ENCODE results near the gene C5orf63.
"Not testable (repeated sequence)": the region's sequence is repeated elsewhere in the genome, so short reads cannot be mapped to it uniquely, and the experiment has no call there.

C5orf63 gene

GRCh38 chr5:127076315-127077129, 3.2 kb upstream of the C5orf63 start:
- no peak for DNase-seq (ENCODE audit: low read depth in 2 of 2)

DNA sequence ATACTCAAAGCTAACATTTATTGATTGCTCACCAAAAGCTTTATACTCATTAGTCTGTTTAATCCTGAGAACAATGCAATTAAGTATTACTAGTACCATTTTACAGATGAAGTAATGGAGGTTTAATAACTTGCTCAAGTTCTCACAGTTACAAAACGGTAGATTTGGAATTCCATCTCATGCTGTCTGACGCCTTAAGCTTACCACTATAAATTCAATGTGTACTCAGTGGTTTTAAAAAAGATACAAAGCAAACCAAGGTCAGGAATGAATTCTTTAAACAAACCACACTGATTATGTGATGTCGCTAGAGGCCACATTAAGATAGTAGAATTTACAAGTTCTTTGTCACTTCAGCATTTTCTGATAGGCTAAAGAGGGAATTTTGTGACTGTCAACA, 1.2 kb upstream of the C5orf63 start:
- DNase-seq (ENCODE audit: low read depth in 2 of 2): no peak

DNA sequence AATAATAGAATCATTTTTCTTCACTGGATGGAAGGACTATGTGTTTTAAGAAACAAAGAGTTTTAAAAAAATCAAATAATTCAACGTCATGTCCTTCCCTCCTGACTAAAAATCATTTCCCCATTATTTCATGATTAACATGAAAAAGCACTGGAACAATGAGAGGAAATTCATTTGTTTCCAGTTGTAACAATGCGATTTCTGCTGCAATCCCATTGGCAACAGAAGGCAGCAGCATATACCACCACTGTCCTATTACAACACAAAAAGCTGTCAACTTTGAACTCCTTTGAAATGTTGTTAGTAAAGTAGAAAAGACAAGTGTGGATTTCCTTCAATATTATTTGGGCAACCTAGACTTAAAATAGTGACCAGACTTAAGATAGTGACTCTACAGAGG, 3.1 kb downstream of the C5orf63 start:
- DNase-seq (ENCODE audit: low read depth in 2 of 2): no peak

DNA sequence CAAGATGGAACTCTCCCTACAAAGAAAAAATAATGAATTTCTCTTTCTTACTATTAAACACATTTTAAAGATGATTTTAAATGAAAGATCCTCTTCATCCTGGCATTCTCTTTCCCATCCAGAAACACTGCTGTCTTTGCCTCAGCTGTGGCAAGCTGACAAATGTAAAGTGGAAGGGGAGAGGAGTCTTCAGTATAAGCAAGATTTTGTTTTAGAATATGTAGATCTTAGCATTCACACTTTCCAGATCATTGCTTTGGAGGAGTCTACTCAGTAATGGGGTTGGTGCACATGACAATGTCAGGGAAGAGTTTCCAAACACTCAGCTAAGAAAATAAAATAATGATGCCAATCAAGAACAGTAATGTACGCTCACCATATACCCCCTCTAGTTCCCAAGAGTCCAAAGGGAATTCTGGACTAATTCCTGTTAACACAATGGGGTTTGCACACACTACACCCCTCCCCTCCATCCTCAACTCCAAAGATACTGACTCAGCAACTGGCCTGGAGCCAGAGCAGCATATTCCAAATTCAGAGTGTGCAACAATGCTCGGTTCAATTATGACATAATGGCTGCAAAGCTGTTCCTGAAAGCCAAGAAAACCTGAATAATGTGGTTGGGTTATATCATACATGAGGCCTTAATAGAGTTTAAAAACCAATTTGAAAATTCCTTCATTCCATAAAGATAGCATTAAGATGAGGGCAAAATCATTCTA, 4.6 kb downstream of the C5orf63 start:
- DNase-seq (ENCODE audit: low read depth in 2 of 2): no peak

DNA sequence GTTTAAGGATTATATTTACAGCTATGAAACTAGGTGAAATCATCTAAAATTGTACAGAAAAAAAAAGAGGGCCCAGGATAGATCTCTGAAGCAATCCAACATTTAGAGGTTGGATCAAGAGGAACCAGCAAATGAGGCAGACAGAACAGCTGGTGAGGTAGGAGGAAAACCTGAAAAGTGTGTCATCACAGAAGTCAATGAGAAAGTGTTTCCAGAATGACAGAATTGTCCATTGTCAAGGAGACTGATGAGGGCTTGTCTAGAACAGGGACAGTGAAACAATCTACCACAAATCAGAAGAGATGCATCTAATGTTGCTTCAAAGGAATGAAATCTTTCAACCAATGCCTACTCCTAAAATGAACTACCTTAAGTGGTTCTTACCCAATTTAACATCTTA, 6.6 kb downstream of the C5orf63 start:
- DNase-seq (ENCODE audit: low read depth in 2 of 2): no peak

GRCh38 chr5:127064253-127064840, 9.0 kb downstream of the C5orf63 start:
- DNase-seq (ENCODE audit: low read depth in 2 of 2): no peak

- no peak for DNase-seq (ENCODE audit: low read depth in 2 of 2)
Observed at GRCh38 chr5:127063257-127063913, 9.9 kb downstream of the C5orf63 start.

GRCh38 chr5:127061956-127062355, 11.3 kb downstream of the C5orf63 start:
- no peak for DNase-seq (ENCODE audit: low read depth in 2 of 2)

DNA sequence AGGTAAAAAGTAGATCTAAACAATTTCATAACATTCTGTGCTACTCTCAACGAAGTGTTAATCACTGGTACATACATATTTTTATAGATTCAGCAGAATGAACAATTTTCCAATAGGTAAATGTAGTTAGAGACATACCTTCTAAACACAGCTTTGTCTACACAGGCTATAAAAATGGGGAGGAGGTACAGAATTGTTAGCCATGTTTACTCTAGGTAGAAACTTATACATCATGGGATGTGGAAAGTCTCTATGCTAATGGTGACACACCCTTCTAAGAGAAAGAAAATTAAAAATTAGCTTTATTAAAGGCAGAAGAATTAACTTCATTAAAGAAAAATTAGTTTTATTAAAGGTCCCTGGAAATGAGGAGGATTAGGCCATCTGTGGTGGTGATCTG, 11.8 kb downstream of the C5orf63 start:
- no peak for DNase-seq (ENCODE audit: low read depth in 2 of 2)

- no peak for DNase-seq (ENCODE audit: low read depth in 2 of 2)
Observed at GRCh38 chr5:127060470-127060985, 12.8 kb downstream of the C5orf63 start.

- no peak for DNase-seq (ENCODE audit: low read depth in 2 of 2)
Observed at GRCh38 chr5:127056896-127057295, 16.4 kb downstream of the C5orf63 start.

- no peak for DNase-seq (ENCODE audit: low read depth in 2 of 2)
Observed at GRCh38 chr5:127055880-127056653, 17.2 kb downstream of the C5orf63 start.

DNA sequence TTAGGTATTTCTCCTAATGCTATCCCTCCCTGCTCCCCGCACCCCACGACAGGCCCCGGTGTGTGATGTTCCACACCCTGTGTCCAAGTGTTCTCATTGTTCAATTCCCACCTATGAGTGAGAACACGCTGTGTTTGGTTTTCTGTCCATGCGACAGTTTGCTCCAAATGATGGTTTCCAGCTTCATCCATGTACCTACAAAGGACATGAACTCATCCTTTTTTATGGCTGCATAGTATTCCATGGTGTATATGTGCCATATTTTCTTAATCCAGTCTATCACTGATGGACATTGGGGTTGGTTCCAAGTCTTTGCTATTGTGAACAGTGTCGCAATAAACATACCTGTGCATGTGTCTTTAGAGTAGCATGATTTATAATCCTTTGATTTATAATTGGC, 19.8 kb downstream of the C5orf63 start:
- DNase-seq (ENCODE audit: low read depth in 2 of 2): not testable (repeated sequence)

- no peak for DNase-seq (ENCODE audit: low read depth in 2 of 2)
Observed at GRCh38 chr5:127053049-127053448, 20.3 kb downstream of the C5orf63 start.

DNA sequence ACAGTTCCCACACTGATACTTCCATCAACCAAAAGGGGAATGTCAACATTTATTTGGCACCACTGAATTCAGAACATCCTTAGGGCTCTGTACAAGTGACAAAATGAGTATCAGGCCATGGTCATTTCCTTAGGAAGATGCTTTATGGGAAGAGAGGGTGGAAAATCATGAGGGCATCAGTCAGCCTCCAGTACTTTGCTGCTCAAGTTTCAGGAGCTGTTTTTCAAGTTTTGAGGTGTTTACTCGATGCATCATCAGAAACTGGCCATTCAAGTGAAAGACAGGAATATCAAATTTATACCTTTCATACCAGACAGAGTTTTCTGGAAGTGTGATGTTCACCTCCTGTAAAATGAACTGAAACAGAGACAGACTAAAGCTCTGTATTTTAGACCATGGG, 21.7 kb downstream of the C5orf63 start:
- no peak for DNase-seq (ENCODE audit: low read depth in 2 of 2)

DNA sequence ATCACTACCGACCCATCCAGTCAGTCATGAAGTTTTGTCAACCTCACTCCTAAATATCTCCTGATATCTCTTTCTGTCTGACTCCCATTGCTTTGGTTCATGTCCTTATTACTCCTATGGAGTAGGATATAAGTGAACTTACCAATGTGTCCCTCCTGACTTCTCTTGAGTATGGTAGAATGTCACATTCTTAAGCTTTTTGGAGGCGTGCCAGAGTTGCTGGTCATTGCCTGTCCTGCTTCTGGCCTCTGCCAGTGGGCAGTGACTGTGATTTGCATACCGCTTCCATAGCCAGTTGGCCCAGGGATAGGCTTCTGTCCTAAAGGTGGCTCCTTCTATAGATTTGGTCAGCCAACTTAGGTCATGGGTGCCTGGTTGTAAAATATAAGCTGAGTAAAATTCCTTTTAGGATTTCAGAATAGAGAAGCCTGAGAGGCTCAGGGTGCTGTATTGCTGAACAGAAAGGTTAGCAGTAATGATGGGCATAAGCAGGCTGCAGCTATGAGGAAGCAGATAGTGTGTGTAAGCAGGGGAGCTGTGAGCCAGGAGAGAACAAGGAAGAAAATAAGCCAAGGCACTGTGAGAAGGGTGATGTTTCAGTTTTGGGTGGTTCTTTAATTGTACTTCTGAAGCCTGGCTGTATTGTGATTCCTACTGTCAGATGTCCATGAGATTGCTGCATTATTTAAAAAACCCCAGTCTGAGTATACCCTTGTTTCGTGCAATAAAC, 26.8 kb downstream of the C5orf63 start:
- DNase-seq (ENCODE audit: low read depth in 2 of 2): no peak

- no peak for DNase-seq (ENCODE audit: low read depth in 2 of 2)
Observed at GRCh38 chr5:127042593-127042992, 30.7 kb downstream of the C5orf63 start.

DNA sequence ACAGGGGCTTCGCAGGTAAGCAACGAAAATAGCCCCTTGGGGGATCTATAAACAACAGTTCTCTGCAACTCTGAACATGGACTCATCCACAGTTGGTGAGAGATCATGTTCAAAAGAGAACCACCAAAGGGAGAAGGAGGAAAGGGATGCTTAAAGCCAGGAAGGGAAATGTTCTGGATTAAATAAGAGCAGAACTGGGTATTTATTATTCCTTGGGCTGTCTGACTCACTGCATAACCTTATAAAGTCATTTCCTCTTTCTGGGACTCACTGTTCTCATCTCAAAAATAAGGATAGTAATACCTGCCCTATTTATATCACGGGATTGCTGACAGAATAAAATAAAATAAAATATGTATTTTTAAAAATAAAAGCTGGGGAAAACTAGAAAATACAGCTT, 31.7 kb downstream of the C5orf63 start:
- no peak for DNase-seq (ENCODE audit: low read depth in 2 of 2)

GRCh38 chr5:127040796-127041520, 32.3 kb downstream of the C5orf63 start:
- DNase-seq (ENCODE audit: low read depth in 2 of 2): no peak

- no peak for DNase-seq (ENCODE audit: low read depth in 2 of 2)
Observed at GRCh38 chr5:127038550-127038949, 34.8 kb downstream of the C5orf63 start.
